GM12865 (cell line): ENCODE results near the gene BBS9.

Experiments used
- DNase-seq: peaks from one replicate; pipeline ENCODE4 v3.0.0; 2010; ENCODE audit warnings: low read depth
- H3K4me3 ChIP-seq: 2 replicates; pipeline ENCODE4 v1.5.1; 2011; ENCODE audit warnings: mild to moderate bottlenecking, low read depth, low read length, control low read depth
- CTCF ChIP-seq: IDR thresholded peaks from 2 replicates; pipeline ENCODE4 v1.5.1; 2011; ENCODE audit warnings: low read length, control low read depth, low read depth, inconsistent platforms; ENCODE audit not compliant: insufficient read depth; ENCODE audit errors: missing control alignments

The BBS9 gene

GRCh38 chr7:33645104-33645503 is 515.7 kb downstream of the BBS9 start:
- H3K4me3 ChIP-seq, result no peak overlapping the region
- no peak for DNase-seq
- no peak for TF ChIP-seq CTCF

- no peak for TF ChIP-seq CTCF
- DNase-seq, result no peak
- no peak overlapping the region for H3K4me3 ChIP-seq
These were observed 516.8 kb downstream of the BBS9 start for GRCh38 chr7:33646166-33646565.

GRCh38 chr7:33646891-33647391 is 517.6 kb downstream of the BBS9 start:
- H3K4me3 ChIP-seq, result no peak overlapping the region
- no peak for DNase-seq
- TF ChIP-seq CTCF, result no peak

- no peak for TF ChIP-seq CTCF
- no peak overlapping the region for H3K4me3 ChIP-seq
- DNase-seq, result no peak
These were observed 520.4 kb downstream of the BBS9 start for GRCh38 chr7:33649476-33650441.

- H3K4me3 ChIP-seq, result no peak overlapping the region
- DNase-seq, result no peak
- no peak for TF ChIP-seq CTCF
These were observed 521.5 kb downstream of the BBS9 start for GRCh38 chr7:33650828-33651227.

- H3K4me3 ChIP-seq, result no peak overlapping the region
- DNase-seq, result no peak
- TF ChIP-seq CTCF, result no peak
These were observed 522.7 kb downstream of the BBS9 start for GRCh38 chr7:33651998-33652515.
